Uterus (tissue), 4 donors: ENCODE measurements around the gene PSMD7. TPM values are rescaled to one million over a fixed set of nuclear protein-coding genes. Genes with fewer than 3 reads are reported as not detected.

Experiments
- DNase-seq, 2 donors: peaks; one replicate each; pipeline ENCODE4 v3.0.0-alpha.2; 2019 to 2020
- H3K27ac ChIP-seq, 2 donors: fragments of 200-600 bp; sonication (generic); 1 replicate in 1 of 2; 2 replicates in 1 of 2; pipeline ENCODE4 v1.5.1; 2016 to 2018
- H3K27me3 ChIP-seq, 2 donors: fragments of 200-600 bp; sonication (generic); one replicate each; pipeline ENCODE4 v1.5.1; 2018 to 2019; ENCODE audit warnings: control low read depth in 1 of 2
- H3K36me3 ChIP-seq, 2 donors: fragments of 200-600 bp; sonication (generic); one replicate each; pipeline ENCODE4 v1.5.1; 2019; ENCODE audit warnings: control low read depth in 1 of 2
- H3K4me1 ChIP-seq, 2 donors: fragments of 200-600 bp; sonication (generic); one replicate each; pipeline ENCODE4 v1.5.1; 2018 to 2019; ENCODE audit warnings: control low read depth in 1 of 2
- H3K4me3 ChIP-seq, 2 donors: fragments of 200-600 bp; sonication (generic); 1 replicate in 1 of 2; 2 replicates in 1 of 2; pipeline ENCODE4 v1.5.1; 2018 to 2019; ENCODE audit warnings: mild to moderate bottlenecking in 1 of 2
- H3K9me3 ChIP-seq, 2 donors: fragments of 200-600 bp; sonication (generic); one replicate each; pipeline ENCODE4 v1.5.1; 2019; ENCODE audit warnings: control low read depth in 1 of 2
- CTCF ChIP-seq, 4 experiments: fragments of 200-600 bp in 2 of 4; fragments of 450-650 bp in 2 of 4; sonication (generic) in 2 of 4; IDR thresholded peaks; one replicate each; pipeline ENCODE4 v1.5.1; 2016 to 2019; ENCODE audit warnings: antibody characterized with exemption in 4 of 4, mild to moderate bottlenecking in 2 of 4, moderate library complexity in 1 of 4
- POLR2A ChIP-seq, 2 donors: fragments of 450-650 bp; IDR thresholded peaks; one replicate each; pipeline ENCODE4 v1.6.1; 2016; ENCODE audit warnings: antibody characterized with exemption in 2 of 2, mild to moderate bottlenecking in 1 of 2, moderate library complexity in 1 of 2
- intact Hi-C: fragments of 100-400 bp; cut with DNase I; formaldehyde crosslinking; loops from one replicate; pipeline ENCODE4 v1.15.1; 2023; ENCODE audit warnings: low total_unique reads
- total RNA-seq, 4 donors: library from RNA; depleted of rRNA in 3 of 4; stranded (reverse); fragments of >200 nt in 3 of 4; gene quantifications; one replicate each; pipeline versions ENCODE4 v1.1.0 to v1.2.4, GENCODE V29; 2014 to 2023
- donor health status: DM: yes; HTN: yes; CAD: no.

Gene PSMD7
- total RNA-seq, 4 donors from 2014 or later: 49.8 to 76.8 (median 62.7) TPM

- Histone ChIP-seq H3K27ac (no peak overlapping the region), H3K27me3 (no peaks in the 10 kb centered on the region), H3K36me3 (no peaks in the 10 kb centered on the region), H3K4me1 (no peaks in the 10 kb centered on the region), H3K9me3 (no peaks in the 10 kb centered on the region), H3K4me3 (no peak overlapping the region)
- TF ChIP-seq POLR2A (IDR thresholded peaks at IDR 0.05): no peak
- TF ChIP-seq CTCF (IDR thresholded peaks at IDR 0.05): no peak
- intact Hi-C loops: no loop called here
- no peak for DNase-seq
These were observed 39.6 kb upstream of the PSMD7 start for GRCh38 chr16:74257061-74257460.

DNA sequence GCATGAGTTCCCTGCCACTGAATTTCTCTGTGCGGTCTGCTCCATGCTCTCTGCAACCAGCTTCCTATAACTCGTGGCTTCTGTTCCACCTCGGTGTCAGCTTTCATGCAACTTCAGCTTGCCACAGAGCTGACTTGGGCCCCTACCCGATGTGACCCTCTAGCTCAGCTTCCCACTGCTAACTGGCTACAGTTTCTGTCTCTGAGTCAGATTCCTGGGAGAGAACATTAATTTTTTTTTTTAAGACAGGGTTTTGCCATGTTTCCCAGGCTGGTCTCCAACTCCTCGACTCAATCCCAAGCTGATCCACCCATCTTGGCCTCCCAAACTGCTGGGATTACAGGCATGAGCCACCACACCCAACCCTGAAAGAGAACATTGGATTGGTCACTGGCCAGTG lies 35.5 kb upstream of the PSMD7 start:
- no peaks in the 10 kb centered on the region for H3K4me1 ChIP-seq
- H3K27me3 ChIP-seq: no peaks in the 10 kb centered on the region
- intact Hi-C loops: no loop called here

DNA sequence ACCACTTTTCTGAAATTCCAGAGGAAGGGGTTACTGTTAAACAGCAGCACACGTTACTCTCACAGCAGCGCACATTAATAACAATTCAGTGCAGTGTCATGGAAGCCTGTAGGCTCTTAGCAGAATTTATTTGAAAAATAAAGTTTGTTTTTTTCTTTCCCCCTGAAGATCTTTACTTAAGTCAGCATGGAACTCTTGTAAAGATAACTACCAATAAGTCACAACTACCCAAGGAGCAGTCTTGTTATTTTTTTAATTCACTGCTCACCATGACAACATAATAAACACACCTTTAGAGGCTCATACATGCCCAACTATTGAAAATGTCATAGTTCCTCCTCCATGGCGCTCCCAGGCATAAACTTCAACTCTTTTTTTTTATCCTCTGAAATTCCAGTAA lies 31.8 kb upstream of the PSMD7 start:
- no peak overlapping the region for H3K27ac ChIP-seq
- H3K27me3 ChIP-seq: no peaks in the 10 kb centered on the region
- no peaks in the 10 kb centered on the region for H3K4me1 ChIP-seq
- TF ChIP-seq POLR2A (IDR thresholded peaks at IDR 0.05) (no peak), CTCF (IDR thresholded peaks at IDR 0.05) (no peak)
- H3K9me3 ChIP-seq: no peaks in the 10 kb centered on the region
- intact Hi-C loops: no loop called here
- H3K36me3 ChIP-seq: no peaks in the 10 kb centered on the region
- no peak for DNase-seq
- no peak overlapping the region for H3K4me3 ChIP-seq

More for the DNA sequence above, 35.5 kb upstream of the PSMD7 start:
- no peak for DNase-seq
- Histone ChIP-seq H3K4me3 (no peak overlapping the region), H3K36me3 (no peaks in the 10 kb centered on the region), H3K9me3 (no peaks in the 10 kb centered on the region), H3K27ac (no peak overlapping the region)
- no peak for TF ChIP-seq CTCF (IDR thresholded peaks at IDR 0.05)
- TF ChIP-seq POLR2A (IDR thresholded peaks at IDR 0.05): no peak

- no peak for DNase-seq
- Histone ChIP-seq H3K36me3 (no peaks in the 10 kb centered on the region), H3K27me3 (no peaks in the 10 kb centered on the region), H3K4me1 (no peaks in the 10 kb centered on the region), H3K27ac (peak overlapping the region in 1 of 2 donors; percentile 8), H3K9me3 (no peaks in the 10 kb centered on the region), H3K4me3 (no peak overlapping the region)
- intact Hi-C loops: no loop called here
- TF ChIP-seq POLR2A (IDR thresholded peaks at IDR 0.05) (no peak), CTCF (IDR thresholded peaks at IDR 0.05) (no peak)
These were observed 28.2 kb upstream of the PSMD7 start for GRCh38 chr16:74268372-74268782.

DNA sequence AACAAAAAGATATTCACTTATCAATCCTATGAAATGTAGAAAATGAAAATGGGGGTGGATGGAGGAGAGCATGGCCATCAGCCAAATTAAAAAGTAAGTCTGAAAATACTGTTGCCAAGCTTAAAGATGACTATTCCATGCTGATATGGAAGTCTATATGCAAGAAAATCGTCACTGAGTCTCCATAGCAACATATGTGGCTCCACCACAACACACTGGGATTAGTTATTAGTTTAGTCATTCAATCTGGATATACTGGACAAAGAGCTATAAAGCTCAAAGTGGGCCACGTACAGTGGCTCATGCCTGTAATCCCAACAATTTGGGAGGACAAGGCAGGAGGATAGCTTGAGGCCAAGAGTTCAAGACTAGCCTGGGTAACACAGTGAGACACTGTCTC lies 24.7 kb upstream of the PSMD7 start:
- H3K4me1 ChIP-seq: no peaks in the 10 kb centered on the region
- no peak for DNase-seq
- H3K27ac ChIP-seq: no peak overlapping the region
- H3K4me3 ChIP-seq: no peak overlapping the region
- no peaks in the 10 kb centered on the region for H3K9me3 ChIP-seq
- H3K36me3 ChIP-seq: no peaks in the 10 kb centered on the region
- H3K27me3 ChIP-seq: no peaks in the 10 kb centered on the region
- intact Hi-C loops: no loop called here
- TF ChIP-seq CTCF (IDR thresholded peaks at IDR 0.05) (no peak), POLR2A (IDR thresholded peaks at IDR 0.05) (no peak)
